Measurements from ENCODE around the gene GMDS.

The GMDS gene

DNA sequence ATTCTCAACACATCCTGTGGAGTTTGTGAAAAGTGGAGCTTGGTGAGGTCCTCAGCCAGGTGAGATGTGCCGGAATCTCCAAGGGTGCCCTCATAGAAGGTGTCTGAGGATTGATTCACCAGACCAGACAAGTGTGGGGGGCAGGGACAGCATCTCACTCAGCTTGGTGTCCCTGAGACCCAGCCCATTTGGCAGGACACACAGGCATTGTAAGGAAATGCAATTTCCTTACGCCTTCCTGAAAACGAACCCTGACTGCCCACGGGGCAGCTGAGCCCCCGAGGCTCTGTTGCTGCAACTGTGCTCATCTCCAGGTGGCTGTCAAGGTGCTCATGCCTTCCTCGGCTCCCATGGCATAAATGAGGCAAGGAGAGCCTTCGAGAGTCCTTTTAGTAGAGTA is 602.3 kb downstream of the GMDS start:
- Histone ChIP-seq H3K4me3 (replicated peaks; ENCODE audit: low read depth, low read length) (no peak overlapping the region), H3K36me3 (ENCODE audit: control insufficient read depth, insufficient read depth, low read length) (no peaks in the 10 kb centered on the region), H3K27me3 (replicated peaks; ENCODE audit: control insufficient read depth, insufficient read depth, low read length) (no peaks in the 10 kb centered on the region)
- TF ChIP-seq, protein P1, sequence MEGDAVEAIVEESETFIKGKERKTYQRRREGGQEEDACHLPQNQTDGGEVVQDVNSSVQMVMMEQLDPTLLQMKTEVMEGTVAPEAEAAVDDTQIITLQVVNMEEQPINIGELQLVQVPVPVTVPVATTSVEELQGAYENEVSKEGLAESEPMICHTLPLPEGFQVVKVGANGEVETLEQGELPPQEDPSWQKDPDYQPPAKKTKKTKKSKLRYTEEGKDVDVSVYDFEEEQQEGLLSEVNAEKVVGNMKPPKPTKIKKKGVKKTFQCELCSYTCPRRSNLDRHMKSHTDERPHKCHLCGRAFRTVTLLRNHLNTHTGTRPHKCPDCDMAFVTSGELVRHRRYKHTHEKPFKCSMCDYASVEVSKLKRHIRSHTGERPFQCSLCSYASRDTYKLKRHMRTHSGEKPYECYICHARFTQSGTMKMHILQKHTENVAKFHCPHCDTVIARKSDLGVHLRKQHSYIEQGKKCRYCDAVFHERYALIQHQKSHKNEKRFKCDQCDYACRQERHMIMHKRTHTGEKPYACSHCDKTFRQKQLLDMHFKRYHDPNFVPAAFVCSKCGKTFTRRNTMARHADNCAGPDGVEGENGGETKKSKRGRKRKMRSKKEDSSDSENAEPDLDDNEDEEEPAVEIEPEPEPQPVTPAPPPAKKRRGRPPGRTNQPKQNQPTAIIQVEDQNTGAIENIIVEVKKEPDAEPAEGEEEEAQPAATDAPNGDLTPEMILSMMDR (IDR thresholded peaks at IDR 0.05; ENCODE audit: insufficient read depth, low read length, poor library complexity, severe bottlenecking): no peak
- no peak for DNase-seq (ENCODE audit: extremely low read depth, insufficient read length)

- TF ChIP-seq, protein P1 (IDR thresholded peaks at IDR 0.05; ENCODE audit: insufficient read depth, low read length, poor library complexity, severe bottlenecking): no peak
- Histone ChIP-seq H3K4me3 (replicated peaks; ENCODE audit: low read depth, low read length) (no peak overlapping the region), H3K36me3 (ENCODE audit: control insufficient read depth, insufficient read depth, low read length) (no peaks in the 10 kb centered on the region), H3K27me3 (replicated peaks; ENCODE audit: control insufficient read depth, insufficient read depth, low read length) (no peaks in the 10 kb centered on the region)
- DNase-seq (ENCODE audit: extremely low read depth, insufficient read length): no peak
Observed at GRCh38 chr6:1641343-1641885, 604.0 kb downstream of the GMDS start.

GRCh38 chr6:1640476-1640875 is 604.9 kb downstream of the GMDS start:
- H3K4me3 ChIP-seq (replicated peaks; ENCODE audit: low read depth, low read length): no peak overlapping the region
- H3K36me3 ChIP-seq (ENCODE audit: control insufficient read depth, insufficient read depth, low read length): no peaks in the 10 kb centered on the region
- DNase-seq (ENCODE audit: extremely low read depth, insufficient read length): no peak
- H3K27me3 ChIP-seq (replicated peaks; ENCODE audit: control insufficient read depth, insufficient read depth, low read length): no peaks in the 10 kb centered on the region
- TF ChIP-seq, protein P1 (IDR thresholded peaks at IDR 0.05; ENCODE audit: insufficient read depth, low read length, poor library complexity, severe bottlenecking): no peak

- no peaks in the 10 kb centered on the region for H3K36me3 ChIP-seq (ENCODE audit: control insufficient read depth, insufficient read depth, low read length)
- TF ChIP-seq, protein P1 (IDR thresholded peaks at IDR 0.05; ENCODE audit: insufficient read depth, low read length, poor library complexity, severe bottlenecking): no peak
- no peaks in the 10 kb centered on the region for H3K27me3 ChIP-seq (replicated peaks; ENCODE audit: control insufficient read depth, insufficient read depth, low read length)
- DNase-seq (ENCODE audit: extremely low read depth, insufficient read length): no peak
- H3K4me3 ChIP-seq (replicated peaks; ENCODE audit: low read depth, low read length): no peak overlapping the region
Observed at GRCh38 chr6:1639430-1639829, 606.0 kb downstream of the GMDS start.

- Histone ChIP-seq H3K27me3 (replicated peaks; ENCODE audit: control insufficient read depth, insufficient read depth, low read length) (no peaks in the 10 kb centered on the region), H3K4me3 (replicated peaks; ENCODE audit: low read depth, low read length) (no peak overlapping the region), H3K36me3 (ENCODE audit: control insufficient read depth, insufficient read depth, low read length) (no peaks in the 10 kb centered on the region)
- DNase-seq (ENCODE audit: extremely low read depth, insufficient read length): no peak
- TF ChIP-seq, protein P1 (IDR thresholded peaks at IDR 0.05; ENCODE audit: insufficient read depth, low read length, poor library complexity, severe bottlenecking): no peak
Observed at GRCh38 chr6:1636971-1637871, 608.2 kb downstream of the GMDS start.
